Neural cell (in vitro differentiated cells): Measurements from ENCODE around the gene PRKAR1B. TPM values are rescaled to one million over a fixed set of nuclear protein-coding genes. Genes with fewer than 3 reads are reported as not detected.

Source experiments
- H2AFZ ChIP-seq: fragments of 200-600, 300-800 bp; sonication (generic), shearing (Covaris generic); 2 replicates; pipeline ENCODE4 v1.6.0; 2014; ENCODE audit warnings: low read depth, mild to moderate bottlenecking, antibody characterized with exemption, low read length, moderate library complexity
- H3F3A ChIP-seq: fragments of 200-600 bp; shearing (Covaris generic); 2 replicates; pipeline ENCODE4 v1.6.1; 2016; ENCODE audit warnings: mild to moderate bottlenecking, moderate library complexity, mixed read lengths, antibody characterized with exemption, low read length; ENCODE audit not compliant: insufficient read depth, poor library complexity, severe bottlenecking
- H3K27ac ChIP-seq: fragments of 200-600, 300-800 bp; sonication (generic), shearing (Covaris generic); 2 replicates; pipeline ENCODE4 v1.5.1; 2014; ENCODE audit warnings: mild to moderate bottlenecking, low read length, moderate library complexity
- H3K27me3 ChIP-seq: fragments of 300-800, 200-600 bp; sonication (generic), shearing (Covaris generic); 2 replicates; pipeline ENCODE4 v1.6.0; 2014; ENCODE audit warnings: mild to moderate bottlenecking, low read depth, low read length, moderate library complexity; ENCODE audit not compliant: insufficient read depth
- H3K36me3 ChIP-seq: fragments of 300-800, 200-600 bp; sonication (generic), shearing (Covaris generic); 2 replicates; pipeline ENCODE4 v1.5.1; 2014; ENCODE audit warnings: mild to moderate bottlenecking, antibody characterized with exemption, low read length, moderate library complexity; ENCODE audit not compliant: insufficient read depth
- H3K4me2 ChIP-seq: fragments of 300-800, 200-600 bp; sonication (generic), shearing (Covaris generic); 2 replicates; pipeline ENCODE4 v1.6.0; 2014; ENCODE audit warnings: mild to moderate bottlenecking, low read length
- H3K4me3 ChIP-seq: fragments of 300-800, 200-600 bp; sonication (generic), shearing (Covaris generic); 2 replicates; pipeline ENCODE4 v1.5.1; 2014; ENCODE audit warnings: mild to moderate bottlenecking, low read length, moderate library complexity
- H3K79me2 ChIP-seq: fragments of 200-600 bp; shearing (Covaris generic); replicated peaks from 2 replicates; pipeline ENCODE4 v1.6.0; 2014; ENCODE audit warnings: mild to moderate bottlenecking, low read length, moderate library complexity; ENCODE audit not compliant: insufficient read depth
- H3K9ac ChIP-seq: fragments of 300-800, 200-600 bp; sonication (generic), shearing (Covaris generic); 2 replicates; pipeline ENCODE4 v1.6.1; 2016; ENCODE audit warnings: mild to moderate bottlenecking, low read length, mixed read lengths
- H3K9me2 ChIP-seq: fragments of 200-600 bp; shearing (Covaris generic); 2 replicates; pipeline ENCODE4 v1.6.1; 2016; ENCODE audit warnings: mild to moderate bottlenecking, low read length, mixed read lengths; ENCODE audit not compliant: insufficient read depth
- H3K9me3 ChIP-seq: fragments of 200-600, 300-800 bp; sonication (generic), shearing (Covaris generic); 2 replicates; pipeline ENCODE4 v1.6.1; 2016; ENCODE audit warnings: mild to moderate bottlenecking, mixed run types, low read length, moderate library complexity, mixed read lengths
- H4K20me1 ChIP-seq: fragments of 200-600 bp; shearing (Covaris generic); 2 replicates; pipeline ENCODE4 v1.6.1; 2016; ENCODE audit warnings: mild to moderate bottlenecking, mixed run types; ENCODE audit not compliant: insufficient read depth
- EP300 ChIP-seq: fragments of 450-650 bp; conservative IDR thresholded peaks from 2 replicates; pipeline ENCODE4 v1.6.1; 2014; ENCODE audit warnings: antibody characterized with exemption, mild to moderate bottlenecking, moderate library complexity; ENCODE audit not compliant: poor library complexity, severe bottlenecking
- EZH2 ChIP-seq: fragments of 200-600, 300-800 bp; shearing (Covaris generic), sonication (generic); IDR thresholded peaks from 2 replicates; pipeline ENCODE4 v1.6.1; 2014; ENCODE audit warnings: antibody characterized with exemption, low read length, borderline replicate concordance, mild to moderate bottlenecking; ENCODE audit not compliant: insufficient read depth, poor library complexity, severe bottlenecking
- MXI1 ChIP-seq: fragments of 450-650 bp; conservative IDR thresholded peaks from 2 replicates; pipeline ENCODE4 v1.6.1; 2014; ENCODE audit warnings: antibody characterized with exemption, mild to moderate bottlenecking; ENCODE audit not compliant: poor library complexity, severe bottlenecking
- POLR2AphosphoS5 ChIP-seq: IDR thresholded peaks from 2 replicates; pipeline ENCODE4 v1.6.1; 2012
- RAD21 ChIP-seq: fragments of 450-650 bp; conservative IDR thresholded peaks from 2 replicates; pipeline ENCODE4 v1.6.1; 2014; ENCODE audit warnings: antibody characterized with exemption, mild to moderate bottlenecking, moderate library complexity
- SMC3 ChIP-seq: fragments of 450-650 bp; conservative IDR thresholded peaks from 2 replicates; pipeline ENCODE4 v1.6.1; 2014; ENCODE audit warnings: antibody characterized with exemption, mild to moderate bottlenecking, moderate library complexity; ENCODE audit not compliant: poor library complexity
- TAF1 ChIP-seq: IDR thresholded peaks from 2 replicates; pipeline ENCODE4 v1.6.1; 2012; ENCODE audit warnings: low read depth
- polyA plus RNA-seq: library from polyadenylated mRNA; depleted of rRNA; stranded (reverse); fragments of >200 nt; gene quantifications from 2 replicates; pipeline ENCODE4 v1.2.3, GENCODE V29; 2014
- TF ChIP-seq, protein P1 (sequence below): fragments of 450-650 bp; IDR thresholded peaks from 2 replicates; pipeline ENCODE4 v1.5.1; 2014; ENCODE audit warnings: antibody characterized with exemption, mild to moderate bottlenecking, moderate library complexity; ENCODE audit not compliant: poor library complexity, severe bottlenecking
- TF ChIP-seq, protein P2 (sequence below): IDR thresholded peaks from 2 replicates; pipeline ENCODE4 v1.6.1; 2012; ENCODE audit warnings: borderline replicate concordance

PRKAR1B gene
- polyA plus RNA-seq, 1 donor from 2014 or later = 38.6 TPM

DNA sequence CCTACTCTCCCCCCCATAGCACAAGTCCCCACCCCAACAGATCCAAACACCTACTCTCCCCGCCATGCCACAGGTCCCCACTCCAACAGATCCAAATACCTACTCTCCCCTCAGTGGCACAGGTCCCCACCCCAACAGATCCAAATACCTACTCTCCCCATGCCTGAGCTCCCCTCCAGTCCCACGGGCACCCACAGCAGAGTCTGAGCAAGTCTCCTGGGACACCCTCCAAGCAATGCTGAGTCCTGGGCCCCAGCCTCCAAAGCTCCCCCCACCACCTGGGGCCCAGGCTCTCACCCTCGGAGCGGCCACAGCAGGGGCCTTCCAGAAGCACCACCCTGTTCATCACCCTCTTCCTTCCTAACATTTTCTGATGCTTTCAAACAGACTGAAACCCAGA lies 64.5 kb downstream of the PRKAR1B start:
- Histone ChIP-seq H3K79me2 (no peaks in the 10 kb centered on the region), H3K36me3 (no peaks in the 10 kb centered on the region), H2AFZ (no peak overlapping the region), H3K4me2 (no peak overlapping the region), H3K9ac (no peak overlapping the region), H3K27ac (no peak overlapping the region), H3K4me3 (no peak overlapping the region), H3K27me3 (no peaks in the 10 kb centered on the region), H3K9me3 (no peaks in the 10 kb centered on the region), H3K9me2 (no peaks in the 10 kb centered on the region), H3F3A (no peaks in the 10 kb centered on the region), H4K20me1 (no peaks in the 10 kb centered on the region)
- TF ChIP-seq EP300 (no peak), MXI1 (no peak), TAF1 (no peak), SMC3 (no peak), POLR2AphosphoS5 (no peak), EZH2 (no peak), RAD21 (no peak)
- TF ChIP-seq, protein P1, sequence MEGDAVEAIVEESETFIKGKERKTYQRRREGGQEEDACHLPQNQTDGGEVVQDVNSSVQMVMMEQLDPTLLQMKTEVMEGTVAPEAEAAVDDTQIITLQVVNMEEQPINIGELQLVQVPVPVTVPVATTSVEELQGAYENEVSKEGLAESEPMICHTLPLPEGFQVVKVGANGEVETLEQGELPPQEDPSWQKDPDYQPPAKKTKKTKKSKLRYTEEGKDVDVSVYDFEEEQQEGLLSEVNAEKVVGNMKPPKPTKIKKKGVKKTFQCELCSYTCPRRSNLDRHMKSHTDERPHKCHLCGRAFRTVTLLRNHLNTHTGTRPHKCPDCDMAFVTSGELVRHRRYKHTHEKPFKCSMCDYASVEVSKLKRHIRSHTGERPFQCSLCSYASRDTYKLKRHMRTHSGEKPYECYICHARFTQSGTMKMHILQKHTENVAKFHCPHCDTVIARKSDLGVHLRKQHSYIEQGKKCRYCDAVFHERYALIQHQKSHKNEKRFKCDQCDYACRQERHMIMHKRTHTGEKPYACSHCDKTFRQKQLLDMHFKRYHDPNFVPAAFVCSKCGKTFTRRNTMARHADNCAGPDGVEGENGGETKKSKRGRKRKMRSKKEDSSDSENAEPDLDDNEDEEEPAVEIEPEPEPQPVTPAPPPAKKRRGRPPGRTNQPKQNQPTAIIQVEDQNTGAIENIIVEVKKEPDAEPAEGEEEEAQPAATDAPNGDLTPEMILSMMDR = no peak
- TF ChIP-seq, protein P2, sequence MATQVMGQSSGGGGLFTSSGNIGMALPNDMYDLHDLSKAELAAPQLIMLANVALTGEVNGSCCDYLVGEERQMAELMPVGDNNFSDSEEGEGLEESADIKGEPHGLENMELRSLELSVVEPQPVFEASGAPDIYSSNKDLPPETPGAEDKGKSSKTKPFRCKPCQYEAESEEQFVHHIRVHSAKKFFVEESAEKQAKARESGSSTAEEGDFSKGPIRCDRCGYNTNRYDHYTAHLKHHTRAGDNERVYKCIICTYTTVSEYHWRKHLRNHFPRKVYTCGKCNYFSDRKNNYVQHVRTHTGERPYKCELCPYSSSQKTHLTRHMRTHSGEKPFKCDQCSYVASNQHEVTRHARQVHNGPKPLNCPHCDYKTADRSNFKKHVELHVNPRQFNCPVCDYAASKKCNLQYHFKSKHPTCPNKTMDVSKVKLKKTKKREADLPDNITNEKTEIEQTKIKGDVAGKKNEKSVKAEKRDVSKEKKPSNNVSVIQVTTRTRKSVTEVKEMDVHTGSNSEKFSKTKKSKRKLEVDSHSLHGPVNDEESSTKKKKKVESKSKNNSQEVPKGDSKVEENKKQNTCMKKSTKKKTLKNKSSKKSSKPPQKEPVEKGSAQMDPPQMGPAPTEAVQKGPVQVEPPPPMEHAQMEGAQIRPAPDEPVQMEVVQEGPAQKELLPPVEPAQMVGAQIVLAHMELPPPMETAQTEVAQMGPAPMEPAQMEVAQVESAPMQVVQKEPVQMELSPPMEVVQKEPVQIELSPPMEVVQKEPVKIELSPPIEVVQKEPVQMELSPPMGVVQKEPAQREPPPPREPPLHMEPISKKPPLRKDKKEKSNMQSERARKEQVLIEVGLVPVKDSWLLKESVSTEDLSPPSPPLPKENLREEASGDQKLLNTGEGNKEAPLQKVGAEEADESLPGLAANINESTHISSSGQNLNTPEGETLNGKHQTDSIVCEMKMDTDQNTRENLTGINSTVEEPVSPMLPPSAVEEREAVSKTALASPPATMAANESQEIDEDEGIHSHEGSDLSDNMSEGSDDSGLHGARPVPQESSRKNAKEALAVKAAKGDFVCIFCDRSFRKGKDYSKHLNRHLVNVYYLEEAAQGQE = no peak

DNA sequence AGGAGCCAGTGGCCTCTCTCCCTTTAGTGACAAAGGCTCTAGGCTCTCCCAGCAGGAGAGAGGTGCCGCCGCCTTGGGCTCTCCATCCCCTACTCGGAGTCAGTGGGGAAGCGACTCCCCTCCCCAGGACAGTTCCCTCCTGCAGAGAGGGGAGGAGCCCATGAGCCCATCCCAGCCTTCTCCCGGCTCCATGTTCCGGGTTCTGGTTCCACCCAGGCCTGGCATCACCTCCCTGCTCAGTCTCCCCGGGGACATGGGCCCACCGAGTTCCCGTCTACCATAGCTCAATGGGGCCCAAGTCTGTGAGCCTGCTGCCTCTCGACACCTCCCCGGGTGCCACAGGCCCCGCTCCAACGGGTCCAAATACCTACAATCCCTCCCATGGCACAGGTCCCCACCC lies 67.1 kb downstream of the PRKAR1B start:
- no peaks in the 10 kb centered on the region for H3K36me3 ChIP-seq
- H3K4me2 ChIP-seq = no peak overlapping the region
- H2AFZ ChIP-seq = no peak overlapping the region
- no peaks in the 10 kb centered on the region for H3K79me2 ChIP-seq
- H4K20me1 ChIP-seq = no peaks in the 10 kb centered on the region
- H3K4me3 ChIP-seq = no peak overlapping the region
- H3F3A ChIP-seq = no peaks in the 10 kb centered on the region
- H3K27ac ChIP-seq = no peak overlapping the region
- no peaks in the 10 kb centered on the region for H3K9me2 ChIP-seq
- no peak for TF ChIP-seq POLR2AphosphoS5
- no peak for TF ChIP-seq EZH2
- H3K9me3 ChIP-seq = no peaks in the 10 kb centered on the region
- H3K27me3 ChIP-seq = no peaks in the 10 kb centered on the region
- no peak overlapping the region for H3K9ac ChIP-seq

DNA sequence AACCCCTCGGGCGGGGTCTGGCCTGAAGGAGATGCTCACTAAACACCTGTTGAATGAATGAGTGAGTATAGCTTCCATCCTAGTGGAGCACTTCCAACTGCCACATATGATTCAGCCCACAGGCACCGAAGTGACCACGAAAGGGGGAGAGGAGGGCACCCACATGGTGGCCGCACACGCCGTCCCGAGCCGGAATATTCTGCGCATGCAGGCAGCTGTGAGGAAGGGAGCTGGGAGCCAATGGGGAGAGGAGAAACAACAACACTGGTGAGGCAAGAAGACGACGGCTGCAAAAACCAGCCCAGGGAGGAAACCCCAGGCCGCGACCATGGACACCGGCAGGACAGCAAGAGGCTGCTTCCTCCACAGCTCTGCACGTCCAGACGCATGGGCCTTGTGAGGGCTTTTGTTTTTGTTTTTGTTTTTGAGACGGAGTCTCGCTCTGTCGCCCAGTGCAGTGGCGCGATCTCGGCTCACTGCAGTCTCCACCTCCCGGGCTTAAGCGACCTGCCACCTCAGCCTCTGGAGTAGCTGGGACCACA lies 67.7 kb downstream of the PRKAR1B start:
- no peaks in the 10 kb centered on the region for H3K36me3 ChIP-seq
- no peaks in the 10 kb centered on the region for H3K9me2 ChIP-seq
- no peaks in the 10 kb centered on the region for H4K20me1 ChIP-seq
- H3K79me2 ChIP-seq = no peaks in the 10 kb centered on the region
- no peak overlapping the region for H3K4me3 ChIP-seq
- H2AFZ ChIP-seq = no peak overlapping the region
- H3K9ac ChIP-seq = no peak overlapping the region
- no peaks in the 10 kb centered on the region for H3K9me3 ChIP-seq
- no peaks in the 10 kb centered on the region for H3F3A ChIP-seq
- H3K27ac ChIP-seq = no peak overlapping the region
- no peak overlapping the region for H3K4me2 ChIP-seq
- TF ChIP-seq POLR2AphosphoS5 (no peak), MXI1 (no peak), EZH2 (no peak), RAD21 (no peak), SMC3 (no peak), EP300 (no peak), TAF1 (no peak)
- TF ChIP-seq, protein P1 = no peak
- TF ChIP-seq, protein P2 = no peak
- no peaks in the 10 kb centered on the region for H3K27me3 ChIP-seq
